Right atrium auricular region (tissue), 2 donors: ENCODE results near the gene TTC9. TPM values are rescaled to one million over a fixed set of nuclear protein-coding genes. Genes with fewer than 3 reads are reported as not detected.

ENCODE experiments used
- DNase-seq: peaks from one replicate; pipeline ENCODE4 v3.0.0-alpha.2; 2019; ENCODE audit warnings: low spot score
- H3K27ac ChIP-seq, 2 donors: fragments of 200-600 bp; sonication (generic); 1 replicate in 1 of 2; 2 replicates in 1 of 2; pipeline ENCODE4 v1.5.1; 2016 to 2019
- H3K27me3 ChIP-seq, 2 donors: fragments of 200-600 bp; sonication (generic); one replicate each; pipeline versions ENCODE4 v1.5.1 to v1.6.0; 2017 to 2019
- H3K36me3 ChIP-seq: fragments of 200-600 bp; sonication (generic); one replicate; pipeline ENCODE4 v1.5.1; 2016
- H3K4me1 ChIP-seq, 2 donors: fragments of 200-600 bp; sonication (generic); one replicate each; pipeline versions ENCODE4 v1.5.1 to v1.6.0; 2017 to 2019
- H3K4me3 ChIP-seq, 2 donors: fragments of 200-600 bp; sonication (generic); 1 replicate in 1 of 2; 2 replicates in 1 of 2; pipeline ENCODE4 v1.5.1; 2017 to 2019; ENCODE audit warnings: mild to moderate bottlenecking in 1 of 2, moderate library complexity in 1 of 2
- H3K9me3 ChIP-seq, 2 donors: fragments of 200-600 bp; sonication (generic); one replicate each; pipeline ENCODE4 v1.5.1; 2019
- CTCF ChIP-seq, 2 donors: fragments of 200-600 bp; sonication (generic); IDR thresholded peaks; one replicate each; pipeline ENCODE4 v1.5.1; 2019; ENCODE audit warnings: antibody characterized with exemption in 2 of 2
- total RNA-seq, 2 donors: library from RNA; depleted of rRNA; stranded (reverse); fragments of >200 nt; gene quantifications; one replicate each; pipeline ENCODE4 v1.1.0, GENCODE V29; 2016

TTC9 gene
- total RNA-seq, 2 donors from 2014 or later = 2.2 to 5.3 TPM

- Histone ChIP-seq H3K4me3 (no peak overlapping the region), H3K27me3 (no peaks in the 10 kb centered on the region), H3K9me3 (no peaks in the 10 kb centered on the region), H3K27ac (peak overlapping the region in 1 of 2 donors; percentile 19), H3K4me1 (peaks cover 0 to 24% of the 10 kb centered on the region in 2 donors), H3K36me3 (no peaks in the 10 kb centered on the region)
- DNase-seq = no peak
- no peak for TF ChIP-seq CTCF (IDR thresholded peaks at IDR 0.05)
These were observed 20.4 kb downstream of the TTC9 start for GRCh38 chr14:70662080-70662479.

GRCh38 chr14:70662816-70663215 lies 21.1 kb downstream of the TTC9 start:
- no peak overlapping the region for H3K4me3 ChIP-seq
- H3K4me1 ChIP-seq = peaks cover 0 to 24% of the 10 kb centered on the region in 2 donors
- H3K9me3 ChIP-seq = no peaks in the 10 kb centered on the region
- no peaks in the 10 kb centered on the region for H3K36me3 ChIP-seq
- H3K27me3 ChIP-seq = no peaks in the 10 kb centered on the region
- DNase-seq = no peak
- no peak overlapping the region for H3K27ac ChIP-seq
- TF ChIP-seq CTCF (IDR thresholded peaks at IDR 0.05) = no peak

- Histone ChIP-seq H3K36me3 (no peaks in the 10 kb centered on the region), H3K9me3 (no peaks in the 10 kb centered on the region), H3K4me1 (peaks cover 0 to 24% of the 10 kb centered on the region in 2 donors), H3K4me3 (no peak overlapping the region), H3K27ac (peak overlapping the region in 1 of 2 donors; percentile 62), H3K27me3 (no peaks in the 10 kb centered on the region)
- no peak for DNase-seq
- TF ChIP-seq CTCF (IDR thresholded peaks at IDR 0.05) = no peak
These were observed 22.0 kb downstream of the TTC9 start for GRCh38 chr14:70663707-70664179.

GRCh38 chr14:70664698-70665447 lies 23.2 kb downstream of the TTC9 start:
- TF ChIP-seq CTCF (IDR thresholded peaks at IDR 0.05) = no peak
- H3K4me3 ChIP-seq = no peak overlapping the region
- peaks cover 0 to 24% of the 10 kb centered on the region in 2 donors for H3K4me1 ChIP-seq
- no peak overlapping the region for H3K27ac ChIP-seq
- no peaks in the 10 kb centered on the region for H3K9me3 ChIP-seq
- H3K36me3 ChIP-seq = no peaks in the 10 kb centered on the region
- no peak for DNase-seq
- no peaks in the 10 kb centered on the region for H3K27me3 ChIP-seq

GRCh38 chr14:70665448-70666360 lies 24.0 kb downstream of the TTC9 start:
- TF ChIP-seq CTCF (IDR thresholded peaks at IDR 0.05) = no peak
- Histone ChIP-seq H3K4me3 (no peak overlapping the region), H3K9me3 (no peaks in the 10 kb centered on the region), H3K27ac (no peak overlapping the region), H3K4me1 (peaks cover 0 to 24% of the 10 kb centered on the region in 2 donors), H3K36me3 (no peaks in the 10 kb centered on the region), H3K27me3 (no peaks in the 10 kb centered on the region)
- DNase-seq = no peak
